Hair follicle dermal papilla cell (primary cell): ENCODE measurements around the gene HADHB. TPM values are rescaled to one million over a fixed set of nuclear protein-coding genes. Genes with fewer than 3 reads are reported as not detected.

Experiments used
- total RNA-seq: library from RNA; depleted of rRNA; stranded (reverse); fragments of >200 nt; gene quantifications from 2 replicates; pipeline ENCODE4 v1.2.3, GENCODE V29; 2012

Gene HADHB
- total RNA-seq = 102 and 103 TPM in 2 replicates

DNA sequence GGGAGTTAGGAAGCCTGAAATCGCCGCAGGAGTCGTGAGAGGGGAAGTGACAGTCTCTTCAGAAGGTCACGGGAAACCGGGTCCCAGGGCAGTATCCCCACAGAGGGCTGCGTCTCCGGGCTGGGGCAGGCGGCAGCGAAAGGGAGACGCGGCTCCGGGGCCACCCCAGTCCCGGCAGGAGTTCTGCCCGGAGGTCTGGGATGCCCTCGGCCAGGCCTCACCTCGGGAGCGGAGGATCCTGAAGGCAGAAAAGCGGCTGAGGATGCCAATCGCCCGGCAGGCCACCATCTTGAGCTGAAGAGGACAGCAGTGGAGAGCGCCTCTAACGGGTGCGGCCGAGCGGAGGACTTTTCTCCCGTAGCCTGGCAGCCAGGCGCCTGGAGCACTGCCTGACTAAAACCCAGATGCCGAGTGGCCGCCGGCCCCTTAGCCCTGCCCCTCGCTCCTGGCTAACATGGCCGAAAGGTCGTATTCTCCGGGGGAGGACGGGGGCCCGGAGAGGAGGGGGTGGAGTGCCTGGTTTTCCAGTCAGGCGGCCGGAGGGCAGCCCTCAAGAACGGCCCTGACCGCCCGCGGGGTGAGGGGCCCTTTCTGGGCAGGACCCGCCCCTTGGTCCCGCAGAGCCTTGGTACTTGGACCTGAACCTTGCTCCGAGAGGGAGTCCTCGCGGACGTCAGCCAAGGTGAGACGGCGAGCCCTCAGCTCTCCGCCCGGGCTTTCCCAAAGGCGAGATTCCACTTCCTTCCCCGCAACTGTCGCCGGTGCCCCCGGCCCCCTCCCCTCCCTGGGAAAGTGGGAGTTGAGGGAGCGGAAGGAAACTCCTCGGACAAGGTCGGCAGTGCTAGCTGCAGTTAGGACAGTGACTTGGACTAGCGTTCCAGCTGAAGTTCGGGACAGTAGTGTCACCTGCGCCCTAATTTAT lies at the start of gene HADHB, which contains the start of gene HADHA:
Gene HADHB (plus strand): TSS at position 631 of the 922 bp plus-strand sequence. CDS start 9,316 bp downstream, outside the sequence.
Gene HADHA (minus strand): TSS at position 324 of the 922 bp plus-strand sequence. CDS start 36 bp downstream, at position 288.

Other genes with a start within 250 kb of the HADHB start
- gene RAB10, start 210.9 kb upstream of the HADHB start, total RNA-seq = 102 and 113 TPM in 2 replicates
- 3.3 and 6.8 TPM in 2 replicates for gene GAREM2, start 71.9 kb upstream of the HADHB start, total RNA-seq
- 123 and 124 TPM in 2 replicates for gene HADHA, start 307 bp upstream of the HADHB start, total RNA-seq
- gene SELENOI, start 101.2 kb downstream of the HADHB start, total RNA-seq = 13.6 and 17.2 TPM in 2 replicates
- gene ADGRF3, start 101.8 kb downstream of the HADHB start, total RNA-seq = under 0.01 TPM in 1 of 2 replicates, not detected in the other
- 0.16 and 0.24 TPM in 2 replicates for gene DRC1, start 157.0 kb downstream of the HADHB start, total RNA-seq
- gene OTOF, start 233.2 kb downstream of the HADHB start, total RNA-seq = under 0.01 TPM in 1 of 2 replicates, not detected in the other